Mesodermal cell (in vitro differentiated cells): Measurements from ENCODE around the gene AATF.

ENCODE experiments used
- H3K27ac ChIP-seq: 2 replicates; pipeline ENCODE4 v1.7.0; 2013; ENCODE audit warnings: mild to moderate bottlenecking, low read depth, low read length, moderate library complexity; ENCODE audit not compliant: severe bottlenecking
- H3K36me3 ChIP-seq: 2 replicates; pipeline ENCODE4 v1.7.1; 2013; ENCODE audit warnings: mild to moderate bottlenecking, low read length, moderate library complexity; ENCODE audit not compliant: control insufficient read depth, insufficient read depth
- H3K4me1 ChIP-seq: one replicate; pipeline ENCODE4 v1.7.1; 2013; ENCODE audit warnings: mild to moderate bottlenecking, low read length; ENCODE audit not compliant: insufficient read depth, control insufficient read depth, poor library complexity, severe bottlenecking
- H3K4me3 ChIP-seq: 2 replicates; pipeline ENCODE4 v1.7.0; 2013; ENCODE audit warnings: low read length, control low read depth, mild to moderate bottlenecking; ENCODE audit not compliant: insufficient read depth, poor library complexity, severe bottlenecking; ENCODE audit errors: extremely low read depth
- H3K9me3 ChIP-seq: 2 replicates; pipeline ENCODE4 v1.7.1; 2013; ENCODE audit warnings: mild to moderate bottlenecking, low read length, moderate library complexity; ENCODE audit not compliant: control insufficient read depth
- WGBS, 2 experiments: methylation state at CpG; one replicate each; pipeline ENCODE4 v1.1.5; 2013; ENCODE audit warnings: missing lambda C conversion rate in 2 of 2; ENCODE audit not compliant: insufficient coverage in 2 of 2; 5-methylcytosine and 5-hydroxymethylcytosine counted together

Gene AATF

DNA sequence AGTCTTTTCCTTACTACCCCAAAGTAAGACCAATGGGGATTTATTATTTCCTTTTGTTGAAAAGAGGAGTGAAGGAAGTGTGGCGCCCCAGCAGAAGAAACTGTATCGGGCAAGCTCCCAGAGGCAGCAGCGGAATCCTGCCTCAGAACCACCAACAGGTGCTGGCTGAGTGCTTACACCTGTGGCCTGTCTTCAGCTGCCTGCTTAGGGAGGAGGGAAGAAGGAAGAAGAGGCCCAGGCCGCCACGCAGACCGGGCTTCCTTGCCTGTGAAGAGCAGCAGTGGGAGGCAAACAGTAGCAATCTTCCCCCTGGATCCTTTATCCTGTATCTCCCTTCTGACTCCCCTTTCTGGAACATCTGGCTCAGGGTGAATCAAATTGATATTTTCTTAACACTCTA, 134.7 kb downstream of the AATF start:
- H3K27ac ChIP-seq, result no peak overlapping the region
- H3K9me3 ChIP-seq, result no peaks in the 10 kb centered on the region
- WGBS, 2 experiments, result 89 to 92% methylated on average over 3 of the region's 6 CpGs
- H3K4me1 ChIP-seq, result peaks cover 13% of the 10 kb centered on the region
- H3K4me3 ChIP-seq, result no peak overlapping the region
- H3K36me3 ChIP-seq, result peaks cover 38% of the 10 kb centered on the region

DNA sequence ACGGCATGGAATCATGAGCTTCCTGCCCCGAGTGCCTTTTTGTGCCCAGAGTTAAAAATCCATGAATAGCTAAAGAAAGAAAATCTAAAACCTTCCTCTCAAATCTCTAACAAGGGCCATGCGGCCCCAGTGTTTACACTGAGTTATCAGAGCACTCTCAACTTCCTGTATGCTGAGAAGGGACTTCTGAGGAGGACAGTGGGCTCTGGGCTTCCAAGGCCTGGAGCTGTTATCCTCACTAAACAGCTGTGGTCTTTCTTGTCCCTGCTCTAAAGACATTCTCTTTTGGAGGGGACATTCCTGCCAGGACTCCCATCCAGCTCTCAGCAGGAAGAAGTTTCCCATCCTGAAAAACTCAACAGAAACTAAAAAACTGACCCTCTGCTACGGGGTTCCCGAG, 135.6 kb downstream of the AATF start:
- H3K4me1 ChIP-seq, result peaks cover 13% of the 10 kb centered on the region
- peak overlapping the region; percentile 54 for H3K27ac ChIP-seq
- peaks cover 47% of the 10 kb centered on the region for H3K36me3 ChIP-seq
- 85 to 86% methylated on average over 2 to 4 of the region's 5 CpGs for WGBS, 2 experiments
- no peaks in the 10 kb centered on the region for H3K9me3 ChIP-seq
- no peak overlapping the region for H3K4me3 ChIP-seq

DNA sequence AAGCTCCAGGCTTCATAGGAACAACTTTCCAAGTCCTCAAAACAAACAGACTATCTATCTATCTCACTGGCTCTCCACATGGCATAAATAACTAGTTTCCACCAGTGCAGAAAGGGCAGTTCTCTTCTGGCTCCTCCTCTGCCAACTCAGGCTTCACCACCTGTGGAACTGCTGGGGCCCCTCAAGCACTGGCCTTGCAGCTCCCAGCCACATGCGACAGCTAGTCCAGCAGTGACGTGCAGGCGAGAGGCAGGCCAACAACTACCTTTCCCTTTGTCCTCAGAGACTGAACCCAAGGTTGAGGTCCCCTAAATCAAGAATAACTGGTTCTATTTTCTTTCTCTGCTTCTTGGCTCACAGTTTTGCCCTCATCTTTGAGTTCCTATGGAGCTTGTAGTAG, 137.6 kb downstream of the AATF start:
- 100% methylated on average over 3 of the region's 3 CpGs; no CpG with 5 or more reads in 1 of the 2 experiments for WGBS, 2 experiments
- peaks cover 63% of the 10 kb centered on the region for H3K36me3 ChIP-seq
- no peak overlapping the region for H3K27ac ChIP-seq
- H3K9me3 ChIP-seq, result no peaks in the 10 kb centered on the region
- H3K4me1 ChIP-seq, result peaks cover 16% of the 10 kb centered on the region
- no peak overlapping the region for H3K4me3 ChIP-seq

DNA sequence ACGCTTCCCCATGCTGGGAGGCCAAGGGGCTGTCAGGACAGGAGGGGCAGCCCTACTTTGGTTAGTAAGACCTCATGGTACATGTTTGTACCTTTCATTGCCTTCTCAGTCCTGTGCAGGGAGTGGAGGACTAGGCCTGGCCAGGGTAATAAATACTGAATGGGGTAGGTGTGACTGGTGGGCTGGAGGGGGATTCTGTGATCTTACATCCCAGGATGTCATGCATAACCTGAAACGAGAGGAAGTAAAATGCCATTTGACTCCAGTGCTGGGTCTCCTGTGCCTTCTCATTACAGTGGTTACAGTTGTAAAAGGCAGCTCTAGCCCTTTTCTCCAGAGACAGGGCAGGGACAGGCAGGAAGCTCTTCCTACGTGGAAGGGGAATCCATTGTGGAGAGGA, 138.2 kb downstream of the AATF start:
- H3K27ac ChIP-seq, result no peak overlapping the region
- H3K4me3 ChIP-seq, result no peak overlapping the region
- peaks cover 20% of the 10 kb centered on the region for H3K4me1 ChIP-seq
- no peaks in the 10 kb centered on the region for H3K9me3 ChIP-seq
- 94 to 95% methylated on average over 3 of the region's 3 CpGs for WGBS, 2 experiments
- peaks cover 63% of the 10 kb centered on the region for H3K36me3 ChIP-seq

DNA sequence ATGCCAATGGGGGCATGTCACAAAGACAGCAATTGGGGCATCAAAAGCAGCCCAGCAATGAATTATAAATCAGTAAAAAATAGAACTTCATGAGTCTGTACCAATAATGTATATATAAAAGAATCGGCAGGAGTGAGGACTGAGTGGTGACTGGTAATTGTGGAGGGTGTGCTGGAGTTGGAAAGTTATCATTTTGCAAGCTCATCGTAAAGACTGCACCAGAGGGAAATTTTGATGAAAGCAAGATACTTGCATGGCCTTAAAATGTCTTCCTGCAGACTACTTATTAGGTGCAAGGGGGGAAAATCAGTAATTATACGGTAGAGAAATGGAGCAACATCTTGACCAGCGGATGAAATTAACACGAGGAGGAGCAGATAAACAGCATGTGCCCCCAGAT, 138.9 kb downstream of the AATF start:
- H3K27ac ChIP-seq, result no peak overlapping the region
- peaks cover 19% of the 10 kb centered on the region for H3K4me1 ChIP-seq
- no peak overlapping the region for H3K4me3 ChIP-seq
- 91 to 94% methylated on average over 3 to 5 of the region's 5 CpGs for WGBS, 2 experiments
- peaks cover 68% of the 10 kb centered on the region for H3K36me3 ChIP-seq
- H3K9me3 ChIP-seq, result no peaks in the 10 kb centered on the region

DNA sequence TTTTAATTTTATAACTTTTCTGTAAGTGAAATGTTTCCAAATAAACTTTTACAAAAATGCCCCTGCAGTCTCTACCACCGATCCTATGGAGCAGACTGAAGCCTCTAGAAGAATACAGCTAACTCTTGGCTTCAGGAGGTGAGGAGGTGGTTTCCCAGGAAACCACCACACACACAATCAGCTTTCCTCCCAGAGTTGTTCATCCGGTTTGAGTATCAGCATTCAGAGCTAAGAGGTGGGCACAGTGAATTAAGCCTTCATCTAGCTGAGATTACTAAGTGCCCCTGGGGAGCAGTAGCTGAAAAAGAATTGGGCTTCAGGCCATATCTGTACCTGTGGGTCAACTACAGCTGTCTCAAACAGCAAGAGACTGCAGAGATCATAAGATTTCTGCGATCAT, 139.7 kb downstream of the AATF start:
- 86 to 100% methylated on average over 1 of the region's 3 CpGs for WGBS, 2 experiments
- Histone ChIP-seq H3K4me3 (no peak overlapping the region), H3K9me3 (no peaks in the 10 kb centered on the region), H3K4me1 (peaks cover 16% of the 10 kb centered on the region), H3K36me3 (peaks cover 76% of the 10 kb centered on the region), H3K27ac (no peak overlapping the region)

DNA sequence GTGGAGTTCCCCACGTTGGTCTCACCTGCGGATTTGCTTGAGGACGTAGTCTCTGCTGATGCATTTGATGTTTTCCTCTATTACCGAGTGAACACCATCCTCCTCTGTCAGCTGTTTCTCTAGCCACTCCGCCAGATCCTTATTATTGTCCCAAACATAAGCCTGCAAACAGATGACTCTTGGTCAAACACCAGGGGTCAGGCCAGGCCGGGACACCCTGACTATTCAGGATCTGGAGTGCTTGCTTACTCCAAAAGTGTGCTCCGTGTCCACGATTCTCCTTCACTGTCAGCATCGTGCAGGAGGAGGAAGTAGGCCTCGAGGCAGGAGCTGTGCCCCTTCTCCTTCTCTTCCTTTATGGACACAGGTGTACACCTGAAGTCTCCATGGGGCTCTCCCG, 140.2 kb downstream of the AATF start:
- H3K9me3 ChIP-seq, result no peaks in the 10 kb centered on the region
- no peak overlapping the region for H3K4me3 ChIP-seq
- peaks cover 16% of the 10 kb centered on the region for H3K4me1 ChIP-seq
- peaks cover 80% of the 10 kb centered on the region for H3K36me3 ChIP-seq
- WGBS, 2 experiments, result 86 to 97% methylated on average over 10 to 11 of the region's 11 CpGs
- no peak overlapping the region for H3K27ac ChIP-seq

DNA sequence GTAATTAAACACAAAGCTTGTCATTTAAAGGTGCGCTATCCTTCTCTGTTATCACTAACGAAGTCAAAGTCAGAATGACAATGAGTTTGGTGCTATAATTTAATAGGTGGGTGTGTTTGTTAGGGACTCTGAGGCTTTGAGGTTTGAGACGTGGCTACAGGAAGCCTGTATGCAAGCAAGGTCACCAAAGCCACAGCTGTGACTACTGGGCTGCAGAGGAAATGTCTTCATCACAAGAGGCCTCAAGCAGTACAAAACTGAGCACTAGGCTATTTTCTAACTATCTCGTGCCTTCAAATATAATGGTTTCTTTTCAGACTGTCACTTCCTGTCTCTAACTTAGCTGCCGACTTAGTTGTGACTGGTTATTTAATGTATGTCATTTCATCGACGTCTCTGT, 141.2 kb downstream of the AATF start:
- H3K9me3 ChIP-seq, result no peaks in the 10 kb centered on the region
- H3K27ac ChIP-seq, result no peak overlapping the region
- H3K4me3 ChIP-seq, result no peak overlapping the region
- H3K4me1 ChIP-seq, result peaks cover 19% of the 10 kb centered on the region
- H3K36me3 ChIP-seq, result peaks cover 84% of the 10 kb centered on the region
- WGBS, 2 experiments, result 80 to 95% methylated on average over 1 to 3 of the region's 7 CpGs

DNA sequence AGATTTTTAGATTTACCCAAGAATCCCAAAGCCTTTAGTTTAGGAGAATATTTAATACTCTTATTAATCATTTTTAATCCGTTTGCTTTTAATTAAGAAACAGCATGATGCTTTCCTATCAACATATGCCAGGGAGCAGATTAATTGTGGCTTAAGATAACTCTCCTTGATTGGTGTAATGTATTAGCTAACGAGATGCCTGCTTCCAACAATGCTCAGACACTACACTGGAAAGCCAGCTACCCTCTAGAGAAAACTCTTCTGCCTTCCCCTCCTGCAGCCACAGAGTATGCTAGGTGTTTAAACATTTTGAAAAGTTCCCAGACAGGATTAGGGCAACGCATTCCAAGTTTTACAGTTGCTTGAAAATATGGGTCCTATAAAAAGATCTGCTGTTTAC, 142.2 kb downstream of the AATF start:
- Histone ChIP-seq H3K27ac (no peak overlapping the region), H3K36me3 (peaks cover 84% of the 10 kb centered on the region), H3K4me3 (no peak overlapping the region), H3K4me1 (peaks cover 15% of the 10 kb centered on the region), H3K9me3 (no peaks in the 10 kb centered on the region)
- WGBS, 2 experiments, result 100% methylated on average over 1 of the region's 3 CpGs

DNA sequence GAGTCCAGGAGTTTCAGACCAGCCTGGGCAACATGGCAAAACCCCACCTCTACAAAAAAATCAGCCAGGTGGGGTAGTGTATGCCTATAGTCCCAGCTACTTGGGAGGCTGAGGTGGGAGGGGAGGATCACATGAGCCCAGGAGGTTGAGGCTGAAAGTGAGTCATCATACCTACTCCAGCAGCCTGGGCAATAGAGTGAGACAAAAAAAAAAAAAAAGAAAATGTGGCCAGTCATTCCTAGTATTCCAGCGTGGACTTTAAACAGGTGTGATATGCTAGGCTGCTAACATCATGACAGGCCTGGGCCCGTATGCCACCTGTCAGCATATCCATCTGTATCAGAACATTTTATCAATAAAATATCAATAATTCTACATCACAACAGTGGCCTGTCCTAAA, 143.3 kb downstream of the AATF start:
- Histone ChIP-seq H3K36me3 (peaks cover 84% of the 10 kb centered on the region), H3K4me1 (peaks cover 15% of the 10 kb centered on the region), H3K9me3 (no peaks in the 10 kb centered on the region), H3K4me3 (no peak overlapping the region), H3K27ac (no peak overlapping the region)
- 94 to 100% methylated on average over 2 of the region's 2 CpGs for WGBS, 2 experiments

DNA sequence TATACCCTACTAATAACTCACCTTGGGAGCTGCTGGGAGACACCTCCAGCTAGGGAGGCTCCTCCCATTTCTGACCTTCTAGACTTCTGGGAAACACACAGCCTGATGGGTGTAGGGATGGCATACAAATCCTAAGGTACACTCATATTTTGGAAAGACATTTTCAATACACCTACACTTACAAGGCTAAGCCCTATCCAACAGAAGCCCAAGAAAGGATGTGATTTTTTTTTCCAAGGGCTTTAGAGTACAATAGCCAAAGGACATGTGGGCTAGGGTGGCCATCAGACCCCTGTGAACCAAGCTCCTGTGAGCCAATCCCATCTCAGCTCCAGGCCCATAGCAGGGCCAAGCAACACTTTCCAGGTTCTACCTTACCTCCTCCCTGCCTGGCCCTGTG, 143.9 kb downstream of the AATF start:
- Histone ChIP-seq H3K4me3 (no peak overlapping the region), H3K9me3 (no peaks in the 10 kb centered on the region), H3K4me1 (peaks cover 15% of the 10 kb centered on the region), H3K36me3 (peaks cover 83% of the 10 kb centered on the region), H3K27ac (no peak overlapping the region)

DNA sequence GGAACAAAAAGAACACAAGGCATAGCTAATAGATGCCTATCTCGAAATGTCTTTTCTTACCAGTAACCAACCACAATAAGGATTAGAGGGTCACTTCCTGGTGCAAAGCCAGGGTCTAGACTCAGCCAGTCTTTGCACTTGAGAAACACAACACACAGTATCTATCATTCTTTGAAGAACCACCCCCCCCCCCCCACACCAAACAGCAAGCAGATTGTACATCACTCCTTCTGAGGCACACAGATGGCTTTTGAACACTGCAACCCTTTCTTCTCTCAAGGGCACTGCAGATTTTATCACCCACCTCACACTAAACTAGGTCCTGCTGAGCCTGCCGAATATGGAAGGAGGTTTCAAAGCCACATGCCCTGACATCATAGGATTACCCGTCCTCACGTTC, 145.6 kb downstream of the AATF start:
- peaks cover 84% of the 10 kb centered on the region for H3K36me3 ChIP-seq
- peaks cover 15% of the 10 kb centered on the region for H3K4me1 ChIP-seq
- no peak overlapping the region for H3K4me3 ChIP-seq
- no peaks in the 10 kb centered on the region for H3K9me3 ChIP-seq
- H3K27ac ChIP-seq, result peak overlapping the region; percentile 17
- 83 to 96% methylated on average over 3 to 4 of the region's 4 CpGs for WGBS, 2 experiments
